ENCODE measurements around the gene TMPRSS7. TPM values are rescaled to one million over a fixed set of nuclear protein-coding genes. Genes with fewer than 3 reads are reported as not detected.
A peak's percentile ranks its signal among the peaks of the same experiment; 100 is the strongest.

TMPRSS7 gene
- total RNA-seq, 1 experiment from 2014 or later, result not detected

DNA sequence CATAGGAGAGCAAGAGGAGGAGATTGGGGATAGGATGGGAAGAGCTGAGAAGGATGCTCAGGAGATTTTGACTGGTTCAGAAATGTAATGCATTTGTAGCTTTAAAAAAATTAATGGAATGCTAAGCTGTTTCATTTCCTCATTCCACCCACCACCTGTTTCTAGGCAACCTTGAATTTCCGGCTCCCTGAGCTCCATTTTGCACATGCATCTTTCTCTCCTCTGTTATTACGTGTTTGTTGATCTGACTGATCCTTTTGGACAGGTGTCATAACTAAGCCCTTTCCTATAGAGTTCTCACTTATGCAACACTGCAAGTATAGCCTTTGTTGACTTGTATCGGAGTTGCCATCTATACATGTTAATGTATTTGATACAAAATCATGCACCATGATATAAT, 4.3 kb downstream of the TMPRSS7 start:
- ChIA-PET CTCF (interaction anchor here (0.6 to 9.0 kb wide), 8 partner anchors 9 to 367 kb away, joined by 3 to 165 read pairs (median 3); no protein-coding TSS in a partner anchor), POLR2A (no interaction called here)
- no TSS peak for BruUV-seq (replicated peaks)
- H3K27ac Mint-ChIP-seq (ENCODE audit: low read depth, unreplicated experiment), result no peak overlapping the region
- no peak overlapping the region for H3K4me3 Mint-ChIP-seq (ENCODE audit: unreplicated experiment)
- intact Hi-C loops (cut with micrococcal nuclease), result no loop called here
- no peaks in the 10 kb centered on the region for H3K36me3 Mint-ChIP-seq (ENCODE audit: insufficient read depth, unreplicated experiment)
- H3K4me1 Mint-ChIP-seq (ENCODE audit: insufficient read depth, unreplicated experiment), result peaks cover 6% of the 10 kb centered on the region
- H3K27me3 Mint-ChIP-seq (ENCODE audit: insufficient read depth, unreplicated experiment), result no peaks in the 10 kb centered on the region
- no peak for TF ChIP-seq CTCF (IDR thresholded peaks at IDR 0.05; ENCODE audit: unreplicated experiment)
- peak; percentile 11 for DNase-seq (ENCODE audit: unreplicated experiment)
- H3K9me3 Mint-ChIP-seq (ENCODE audit: unreplicated experiment), result no peaks in the 10 kb centered on the region

- no peak for TF ChIP-seq CTCF (IDR thresholded peaks at IDR 0.05; ENCODE audit: unreplicated experiment)
- no peak for DNase-seq (ENCODE audit: unreplicated experiment)
- no peaks in the 10 kb centered on the region for H3K36me3 Mint-ChIP-seq (ENCODE audit: insufficient read depth, unreplicated experiment)
- CTCF ChIA-PET, result interaction anchor here (0.5 to 9.0 kb wide), 8 partner anchors 15 to 233 kb away, joined by 3 to 165 read pairs (median 3); no protein-coding TSS in a partner anchor
- H3K27me3 Mint-ChIP-seq (ENCODE audit: insufficient read depth, unreplicated experiment), result no peaks in the 10 kb centered on the region
- POLR2A ChIA-PET, result interaction anchor here (0.9 kb wide), 1 partner anchor 52 kb away, joined by 4 read pairs; no protein-coding TSS in a partner anchor
- H3K9me3 Mint-ChIP-seq (ENCODE audit: unreplicated experiment), result no peaks in the 10 kb centered on the region
- BruUV-seq (replicated peaks), result no TSS peak
- no peak overlapping the region for H3K27ac Mint-ChIP-seq (ENCODE audit: low read depth, unreplicated experiment)
- H3K4me3 Mint-ChIP-seq (ENCODE audit: unreplicated experiment), result no peak overlapping the region
- H3K4me1 Mint-ChIP-seq (ENCODE audit: insufficient read depth, unreplicated experiment), result peaks cover 6% of the 10 kb centered on the region
- intact Hi-C loops (cut with micrococcal nuclease), result no loop called here
Measured at GRCh38 chr3:112041321-112041720, 6.8 kb downstream of the TMPRSS7 start.

- Mint-ChIP-seq H3K4me3 (ENCODE audit: unreplicated experiment) (no peak overlapping the region), H3K4me1 (ENCODE audit: insufficient read depth, unreplicated experiment) (peaks cover 11% of the 10 kb centered on the region), H3K27me3 (ENCODE audit: insufficient read depth, unreplicated experiment) (no peaks in the 10 kb centered on the region), H3K36me3 (ENCODE audit: insufficient read depth, unreplicated experiment) (no peaks in the 10 kb centered on the region), H3K27ac (ENCODE audit: low read depth, unreplicated experiment) (no peak overlapping the region), H3K9me3 (ENCODE audit: unreplicated experiment) (no peaks in the 10 kb centered on the region)
- DNase-seq (ENCODE audit: unreplicated experiment), result no peak
- BruUV-seq (replicated peaks), result no TSS peak
- ChIA-PET CTCF (interaction anchor here (0.6 to 9.0 kb wide), 42 partner anchors 10 to 819 kb away, joined by 3 to 165 read pairs (median 4); partner anchors contain the start of genes GCSAM, TAGLN3 and TMPRSS7), POLR2A (interaction anchor here (0.6 to 2.0 kb wide), 3 partner anchors 53 to 183 kb away, joined by 3 to 7 read pairs (median 7); partner anchors contain the start of gene ABHD10)
- intact Hi-C loops (cut with micrococcal nuclease), result loop anchor here (1.0 to 2.0 kb wide), 3 partner anchors 44 to 326 kb away; partner anchors contain the start of gene C3orf52
- no peak for TF ChIP-seq CTCF (IDR thresholded peaks at IDR 0.05; ENCODE audit: unreplicated experiment)
Measured at GRCh38 chr3:112042842-112043280, 8.3 kb downstream of the TMPRSS7 start.

GRCh38 chr3:112043621-112044201, 9.2 kb downstream of the TMPRSS7 start:
- intact Hi-C loops (cut with micrococcal nuclease), result loop anchor here (1.0 to 2.0 kb wide), 3 partner anchors 43 to 326 kb away; partner anchors contain the start of gene C3orf52
- H3K27me3 Mint-ChIP-seq (ENCODE audit: insufficient read depth, unreplicated experiment), result no peaks in the 10 kb centered on the region
- no peaks in the 10 kb centered on the region for H3K36me3 Mint-ChIP-seq (ENCODE audit: insufficient read depth, unreplicated experiment)
- H3K27ac Mint-ChIP-seq (ENCODE audit: low read depth, unreplicated experiment), result no peak overlapping the region
- ChIA-PET POLR2A (interaction anchor here (0.6 to 2.2 kb wide), 6 partner anchors 15 to 183 kb away, joined by 3 to 7 read pairs (median 4); partner anchors contain the start of gene ABHD10), CTCF (interaction anchor here (0.6 to 9.0 kb wide), 45 partner anchors 9 to 426 kb away, joined by 3 to 165 read pairs (median 4); partner anchors contain the start of genes ABHD10, GCSAM, TAGLN3 and TMPRSS7)
- H3K9me3 Mint-ChIP-seq (ENCODE audit: unreplicated experiment), result no peaks in the 10 kb centered on the region
- no TSS peak for BruUV-seq (replicated peaks)
- H3K4me1 Mint-ChIP-seq (ENCODE audit: insufficient read depth, unreplicated experiment), result peaks cover 10% of the 10 kb centered on the region
- peak; percentile 83 for DNase-seq (ENCODE audit: unreplicated experiment)
- H3K4me3 Mint-ChIP-seq (ENCODE audit: unreplicated experiment), result no peak overlapping the region
- TF ChIP-seq CTCF (IDR thresholded peaks at IDR 0.05; ENCODE audit: unreplicated experiment), result peak; percentile 79
